Karpas-422 (cell line): ENCODE measurements around the gene ENTR1. TPM values are rescaled to one million over a fixed set of nuclear protein-coding genes. Genes with fewer than 3 reads are reported as not detected.

Experiments
- DNase-seq: peaks from one replicate; pipeline ENCODE4 v3.0.0-alpha.2; 2015
- H2AFZ ChIP-seq: fragments of 200-600 bp; sonication (generic); 2 replicates; pipeline ENCODE4 v1.6.1; 2014; ENCODE audit warnings: antibody characterized with exemption, low read length, mixed read lengths
- H3K27ac ChIP-seq: fragments of 200-600 bp; sonication (generic); 2 replicates; pipeline ENCODE4 v1.5.1; 2014; ENCODE audit warnings: mild to moderate bottlenecking, low read length, moderate library complexity
- H3K27me3 ChIP-seq: fragments of 200-600 bp; sonication (generic); 2 replicates; pipeline ENCODE4 v1.6.1; 2014; ENCODE audit warnings: low read length, mixed read lengths
- H3K36me3 ChIP-seq: fragments of 200-600 bp; sonication (generic); 2 replicates; pipeline ENCODE4 v1.6.1; 2014; ENCODE audit warnings: low read length, mixed read lengths; ENCODE audit not compliant: insufficient read depth
- H3K4me1 ChIP-seq: fragments of 200-600 bp; sonication (generic); 2 replicates; pipeline ENCODE4 v1.6.1; 2014; ENCODE audit warnings: mild to moderate bottlenecking, low read length, mixed read lengths
- H3K4me2 ChIP-seq: fragments of 200-600 bp; sonication (generic); 2 replicates; pipeline ENCODE4 v1.6.1; 2014; ENCODE audit warnings: low read length, low read depth, mild to moderate bottlenecking; ENCODE audit not compliant: poor library complexity, severe bottlenecking
- H3K4me3 ChIP-seq: fragments of 200-600 bp; sonication (generic); 2 replicates; pipeline ENCODE4 v1.5.1; 2014; ENCODE audit warnings: mild to moderate bottlenecking, antibody characterized with exemption, low read length, mixed read lengths
- H3K79me2 ChIP-seq: fragments of 200-600 bp; sonication (generic); 2 replicates; pipeline ENCODE4 v1.6.1; 2014; ENCODE audit warnings: mild to moderate bottlenecking, low read length, mixed read lengths
- H3K9ac ChIP-seq: fragments of 200-600 bp; sonication (generic); 2 replicates; pipeline ENCODE4 v1.6.0; 2014; ENCODE audit warnings: low read length
- H3K9me2 ChIP-seq: fragments of 200-600 bp; sonication (generic), shearing (Covaris generic); replicated peaks from 2 replicates; pipeline ENCODE4 v1.6.0; 2014; ENCODE audit warnings: mild to moderate bottlenecking, low read length, moderate library complexity; ENCODE audit not compliant: insufficient read depth
- H3K9me3 ChIP-seq: fragments of 300-700, 200-600 bp; sonication (generic); 2 replicates; pipeline ENCODE4 v1.6.1; 2014; ENCODE audit warnings: low read length, mixed read lengths
- H4K20me1 ChIP-seq: fragments of 200-600 bp; sonication (generic); 2 replicates; pipeline ENCODE4 v1.6.1; 2014; ENCODE audit warnings: mild to moderate bottlenecking, antibody characterized with exemption, low read length, low read depth; ENCODE audit not compliant: insufficient read depth
- total RNA-seq: library from RNA; depleted of rRNA; stranded (reverse); fragments of >200 nt; shearing (Covaris generic); gene quantifications from 2 replicates; pipeline ENCODE4 v1.2.3, GENCODE V29; 2014; ENCODE audit warnings: low replicate concordance

Gene ENTR1
- total RNA-seq, 1 experiment from 2014 or later = 65.5 TPM

GRCh38 chr9:136385015-136385414 is 25.4 kb downstream of the ENTR1 start:
- Histone ChIP-seq H3K9ac (no peak overlapping the region), H3K27me3 (no peaks in the 10 kb centered on the region), H3K4me2 (no peak overlapping the region), H3K4me1 (no peaks in the 10 kb centered on the region), H2AFZ (no peak overlapping the region), H4K20me1 (0 out of 2 replicates have a peak, but pooled peaks cover 5% of the 10 kb centered on the region), H3K79me2 (no peaks in the 10 kb centered on the region), H3K9me3 (no peaks in the 10 kb centered on the region), H3K36me3 (peaks cover 14% of the 10 kb centered on the region; the same call in 1 of the 2 replicates), H3K4me3 (no peak overlapping the region), H3K27ac (no peak overlapping the region), H3K9me2 (no peaks in the 10 kb centered on the region)
- DNase-seq = no peak

GRCh38 chr9:136383436-136383835 is 27.0 kb downstream of the ENTR1 start:
- Histone ChIP-seq H4K20me1 (0 out of 2 replicates have a peak, but pooled peaks cover 5% of the 10 kb centered on the region), H3K4me2 (no peak overlapping the region), H3K9ac (no peak overlapping the region), H3K4me3 (no peak overlapping the region), H3K4me1 (no peaks in the 10 kb centered on the region), H3K9me2 (no peaks in the 10 kb centered on the region), H3K9me3 (no peaks in the 10 kb centered on the region), H3K36me3 (peaks cover 12% of the 10 kb centered on the region; the same call in 1 of the 2 replicates), H2AFZ (no peak overlapping the region), H3K27ac (no peak overlapping the region), H3K79me2 (no peaks in the 10 kb centered on the region), H3K27me3 (no peaks in the 10 kb centered on the region)
- DNase-seq = no peak

GRCh38 chr9:136381966-136382513 is 28.4 kb downstream of the ENTR1 start:
- no peaks in the 10 kb centered on the region for H3K79me2 ChIP-seq
- no peak for DNase-seq
- H3K9me3 ChIP-seq = no peaks in the 10 kb centered on the region
- no peak overlapping the region for H2AFZ ChIP-seq
- H3K4me3 ChIP-seq = no peak overlapping the region
- no peak overlapping the region for H3K4me2 ChIP-seq
- H4K20me1 ChIP-seq = 0 out of 2 replicates have a peak, but pooled peaks cover 5% of the 10 kb centered on the region
- no peaks in the 10 kb centered on the region for H3K4me1 ChIP-seq
- H3K27ac ChIP-seq = no peak overlapping the region
- no peak overlapping the region for H3K9ac ChIP-seq
- H3K9me2 ChIP-seq = no peaks in the 10 kb centered on the region
- peaks cover 9% of the 10 kb centered on the region; the same call in 1 of the 2 replicates for H3K36me3 ChIP-seq
- H3K27me3 ChIP-seq = no peaks in the 10 kb centered on the region

- no peaks in the 10 kb centered on the region for H3K9me2 ChIP-seq
- no peak overlapping the region for H3K4me3 ChIP-seq
- no peak overlapping the region for H3K27ac ChIP-seq
- H3K9ac ChIP-seq = no peak overlapping the region
- no peaks in the 10 kb centered on the region for H3K79me2 ChIP-seq
- H3K36me3 ChIP-seq = peaks cover 9% of the 10 kb centered on the region; the same call in 1 of the 2 replicates
- H4K20me1 ChIP-seq = 0 out of 2 replicates have a peak, but pooled peaks cover 5% of the 10 kb centered on the region
- H3K4me2 ChIP-seq = no peak overlapping the region
- H2AFZ ChIP-seq = no peak overlapping the region
- H3K4me1 ChIP-seq = no peaks in the 10 kb centered on the region
- no peaks in the 10 kb centered on the region for H3K9me3 ChIP-seq
- DNase-seq = no peak
- H3K27me3 ChIP-seq = no peaks in the 10 kb centered on the region
Measured at GRCh38 chr9:136381311-136381710, 29.1 kb downstream of the ENTR1 start.

GRCh38 chr9:136380381-136380780 is 30.0 kb downstream of the ENTR1 start:
- Histone ChIP-seq H2AFZ (no peak overlapping the region), H3K36me3 (peaks cover 4% of the 10 kb centered on the region; the same call in 1 of the 2 replicates)

GRCh38 chr9:136379891-136380290 is 30.5 kb downstream of the ENTR1 start:
- no peak overlapping the region for H3K4me2 ChIP-seq
- no peaks in the 10 kb centered on the region for H4K20me1 ChIP-seq
- no peak overlapping the region for H3K27ac ChIP-seq
- no peaks in the 10 kb centered on the region for H3K9me3 ChIP-seq
- H3K9me2 ChIP-seq = no peaks in the 10 kb centered on the region
- no peak overlapping the region for H3K4me3 ChIP-seq
- H3K36me3 ChIP-seq = peaks cover 4% of the 10 kb centered on the region; the same call in 1 of the 2 replicates
- H3K4me1 ChIP-seq = no peaks in the 10 kb centered on the region
- H3K79me2 ChIP-seq = no peaks in the 10 kb centered on the region
- no peak for DNase-seq
- H3K9ac ChIP-seq = no peak overlapping the region
- H2AFZ ChIP-seq = no peak overlapping the region
- no peaks in the 10 kb centered on the region for H3K27me3 ChIP-seq

More at GRCh38 chr9:136380381-136380780, 30.0 kb downstream of the ENTR1 start:
- no peaks in the 10 kb centered on the region for H4K20me1 ChIP-seq
- H3K79me2 ChIP-seq = no peaks in the 10 kb centered on the region
- no peaks in the 10 kb centered on the region for H3K27me3 ChIP-seq
- H3K4me2 ChIP-seq = no peak overlapping the region
- no peak overlapping the region for H3K9ac ChIP-seq
- no peaks in the 10 kb centered on the region for H3K9me3 ChIP-seq
- no peak overlapping the region for H3K27ac ChIP-seq
- H3K4me1 ChIP-seq = no peaks in the 10 kb centered on the region
- H3K9me2 ChIP-seq = no peaks in the 10 kb centered on the region
- no peak overlapping the region for H3K4me3 ChIP-seq
- no peak for DNase-seq

- H3K9me3 ChIP-seq = no peaks in the 10 kb centered on the region
- no peaks in the 10 kb centered on the region for H3K27me3 ChIP-seq
- H3K9me2 ChIP-seq = no peaks in the 10 kb centered on the region
- no peak overlapping the region for H2AFZ ChIP-seq
- no peaks in the 10 kb centered on the region; the same call in 1 of the 2 replicates for H3K36me3 ChIP-seq
- no peak overlapping the region for H3K27ac ChIP-seq
- H3K4me2 ChIP-seq = no peak overlapping the region
- no peak overlapping the region for H3K9ac ChIP-seq
- H4K20me1 ChIP-seq = no peaks in the 10 kb centered on the region
- no peaks in the 10 kb centered on the region for H3K79me2 ChIP-seq
- no peaks in the 10 kb centered on the region for H3K4me1 ChIP-seq
- no peak overlapping the region for H3K4me3 ChIP-seq
- no peak for DNase-seq
Measured at GRCh38 chr9:136379401-136379800, 31.0 kb downstream of the ENTR1 start.

GRCh38 chr9:136379003-136379287 is 31.5 kb downstream of the ENTR1 start:
- H3K27ac ChIP-seq = no peak overlapping the region
- no peak overlapping the region for H3K4me3 ChIP-seq
- DNase-seq = no peak
- no peaks in the 10 kb centered on the region for H3K79me2 ChIP-seq
- H3K9me2 ChIP-seq = no peaks in the 10 kb centered on the region
- no peaks in the 10 kb centered on the region for H3K36me3 ChIP-seq
- H2AFZ ChIP-seq = no peak overlapping the region
- no peak overlapping the region for H3K9ac ChIP-seq
- no peaks in the 10 kb centered on the region for H3K9me3 ChIP-seq
- no peaks in the 10 kb centered on the region for H3K4me1 ChIP-seq
- H3K4me2 ChIP-seq = no peak overlapping the region
- no peaks in the 10 kb centered on the region for H3K27me3 ChIP-seq
- H4K20me1 ChIP-seq = no peaks in the 10 kb centered on the region
